ENCODE data around the gene FKBP2. TPM values are rescaled to one million over a fixed set of nuclear protein-coding genes. Genes with fewer than 3 reads are reported as not detected.

FKBP2 gene
- total and polyA plus RNA-seq, 2 of the 13 experiments (the other 11 are each of a cell fraction or from before 2014, with no cell fraction given), result 30.1 to 53.3 TPM

DNA sequence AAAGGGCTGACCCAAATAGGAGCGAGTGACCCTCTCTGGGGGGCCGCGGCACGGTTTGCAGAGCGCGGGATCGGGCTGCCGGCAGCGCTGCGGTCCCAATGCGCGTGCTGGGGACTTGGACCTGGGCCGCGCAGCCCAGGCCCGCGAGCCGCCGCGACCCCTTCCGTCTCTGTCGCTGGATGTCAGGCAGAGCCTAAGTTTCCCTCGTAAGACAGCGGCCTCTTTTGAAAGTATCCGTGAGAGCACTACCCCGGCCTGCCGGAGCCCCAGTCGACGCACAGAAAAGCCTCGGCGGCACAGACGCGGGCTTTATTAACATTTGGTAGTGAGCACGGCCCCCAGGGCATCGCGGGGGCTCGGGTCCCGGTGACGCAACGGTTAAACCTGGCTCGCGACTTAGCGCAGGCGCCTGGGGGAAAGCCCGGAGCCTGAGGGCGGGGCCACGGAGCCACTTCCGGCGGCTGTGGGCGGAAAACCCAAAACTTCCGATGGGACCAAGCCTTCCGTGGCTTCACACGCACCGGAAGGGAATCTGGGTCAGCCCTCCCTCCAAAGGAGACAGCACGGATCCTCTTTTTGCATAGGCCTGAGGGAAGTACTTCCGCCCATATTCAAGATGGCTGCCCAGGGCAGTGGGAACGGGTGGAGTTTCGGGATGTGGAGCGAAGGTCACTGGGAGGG, 28.8 kb downstream of the FKBP2 start (continued):
- TF ChIP-seq PPARG (CRISPR knock-in tag; conservative IDR thresholded peaks at IDR 0.05), result peak; percentile 99
- TF ChIP-seq MED1 (CRISPR knock-in tag; IDR thresholded peaks at IDR 0.05), result peak; percentile 78
- TF ChIP-seq YEATS2 (CRISPR knock-in tag; IDR thresholded peaks at IDR 0.05; ENCODE audit: borderline replicate concordance), result peak; percentile 92; the same call in 1 of the 2 replicates
- TF ChIP-seq ZNF703 (CRISPR knock-in tag; IDR thresholded peaks at IDR 0.05; ENCODE audit: borderline replicate concordance), result peak; percentile 17; the same call in 1 of the 2 replicates
- no peak for TF ChIP-seq ZNF180 (CRISPR knock-in tag; IDR thresholded peaks at IDR 0.05; ENCODE audit: borderline replicate concordance, low read depth)
- TF ChIP-seq, protein P1, sequence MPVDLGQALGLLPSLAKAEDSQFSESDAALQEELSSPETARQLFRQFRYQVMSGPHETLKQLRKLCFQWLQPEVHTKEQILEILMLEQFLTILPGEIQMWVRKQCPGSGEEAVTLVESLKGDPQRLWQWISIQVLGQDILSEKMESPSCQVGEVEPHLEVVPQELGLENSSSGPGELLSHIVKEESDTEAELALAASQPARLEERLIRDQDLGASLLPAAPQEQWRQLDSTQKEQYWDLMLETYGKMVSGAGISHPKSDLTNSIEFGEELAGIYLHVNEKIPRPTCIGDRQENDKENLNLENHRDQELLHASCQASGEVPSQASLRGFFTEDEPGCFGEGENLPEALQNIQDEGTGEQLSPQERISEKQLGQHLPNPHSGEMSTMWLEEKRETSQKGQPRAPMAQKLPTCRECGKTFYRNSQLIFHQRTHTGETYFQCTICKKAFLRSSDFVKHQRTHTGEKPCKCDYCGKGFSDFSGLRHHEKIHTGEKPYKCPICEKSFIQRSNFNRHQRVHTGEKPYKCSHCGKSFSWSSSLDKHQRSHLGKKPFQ (CRISPR knock-in tag; IDR thresholded peaks at IDR 0.05; ENCODE audit: insufficient replicate concordance), result peak; percentile 10
- TF ChIP-seq, protein P2, sequence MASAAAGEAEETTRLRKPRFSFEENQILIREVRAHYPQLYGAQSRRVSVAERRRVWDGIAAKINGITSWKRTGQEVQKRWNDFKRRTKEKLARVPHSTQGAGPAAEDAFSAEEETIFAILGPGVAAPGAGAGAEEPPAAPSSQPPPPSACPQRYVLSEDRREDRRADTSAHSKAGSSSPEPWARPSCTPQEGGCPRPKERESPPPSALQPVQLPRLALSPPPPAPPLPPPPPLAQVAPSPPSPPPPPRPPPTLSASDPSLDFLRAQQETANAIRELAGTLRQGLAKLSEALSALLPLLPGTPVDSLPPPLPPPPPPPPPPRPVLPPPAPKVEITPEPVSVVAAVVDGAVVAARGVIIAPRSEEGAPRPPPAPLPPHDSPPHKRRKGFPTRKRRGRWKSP (CRISPR knock-in tag; IDR thresholded peaks at IDR 0.05), result peak; percentile 19; the same call in 1 of the 2 replicates
- TF ChIP-seq RXRA (CRISPR knock-in tag; IDR thresholded peaks at IDR 0.05), result peak; percentile 96
- no peak for TF ChIP-seq XBP1 (CRISPR knock-in tag; IDR thresholded peaks at IDR 0.05)
- TF ChIP-seq, protein P3, sequence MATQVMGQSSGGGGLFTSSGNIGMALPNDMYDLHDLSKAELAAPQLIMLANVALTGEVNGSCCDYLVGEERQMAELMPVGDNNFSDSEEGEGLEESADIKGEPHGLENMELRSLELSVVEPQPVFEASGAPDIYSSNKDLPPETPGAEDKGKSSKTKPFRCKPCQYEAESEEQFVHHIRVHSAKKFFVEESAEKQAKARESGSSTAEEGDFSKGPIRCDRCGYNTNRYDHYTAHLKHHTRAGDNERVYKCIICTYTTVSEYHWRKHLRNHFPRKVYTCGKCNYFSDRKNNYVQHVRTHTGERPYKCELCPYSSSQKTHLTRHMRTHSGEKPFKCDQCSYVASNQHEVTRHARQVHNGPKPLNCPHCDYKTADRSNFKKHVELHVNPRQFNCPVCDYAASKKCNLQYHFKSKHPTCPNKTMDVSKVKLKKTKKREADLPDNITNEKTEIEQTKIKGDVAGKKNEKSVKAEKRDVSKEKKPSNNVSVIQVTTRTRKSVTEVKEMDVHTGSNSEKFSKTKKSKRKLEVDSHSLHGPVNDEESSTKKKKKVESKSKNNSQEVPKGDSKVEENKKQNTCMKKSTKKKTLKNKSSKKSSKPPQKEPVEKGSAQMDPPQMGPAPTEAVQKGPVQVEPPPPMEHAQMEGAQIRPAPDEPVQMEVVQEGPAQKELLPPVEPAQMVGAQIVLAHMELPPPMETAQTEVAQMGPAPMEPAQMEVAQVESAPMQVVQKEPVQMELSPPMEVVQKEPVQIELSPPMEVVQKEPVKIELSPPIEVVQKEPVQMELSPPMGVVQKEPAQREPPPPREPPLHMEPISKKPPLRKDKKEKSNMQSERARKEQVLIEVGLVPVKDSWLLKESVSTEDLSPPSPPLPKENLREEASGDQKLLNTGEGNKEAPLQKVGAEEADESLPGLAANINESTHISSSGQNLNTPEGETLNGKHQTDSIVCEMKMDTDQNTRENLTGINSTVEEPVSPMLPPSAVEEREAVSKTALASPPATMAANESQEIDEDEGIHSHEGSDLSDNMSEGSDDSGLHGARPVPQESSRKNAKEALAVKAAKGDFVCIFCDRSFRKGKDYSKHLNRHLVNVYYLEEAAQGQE (IDR thresholded peaks at IDR 0.05; ENCODE audit: borderline replicate concordance in 1 of 2, low read depth in 1 of 2, low read length in 2 of 2), result no peak
- TF ChIP-seq ZEB1 (IDR thresholded peaks at IDR 0.05; ENCODE audit: insufficient replicate concordance, low read depth), result no peak
- peak; percentile 93 for TF ChIP-seq RXRB (CRISPR knock-in tag; IDR thresholded peaks at IDR 0.05; ENCODE audit: borderline replicate concordance)
- TF ChIP-seq DMAP1 (CRISPR knock-in tag; IDR thresholded peaks at IDR 0.05), result peak; percentile 75
- TF ChIP-seq CHD2 (IDR thresholded peaks at IDR 0.05; ENCODE audit: low read depth, low read length), result no peak
- no peak for TF ChIP-seq SNRNP70 (IDR thresholded peaks at IDR 0.05; ENCODE audit: low read depth, low read length)
- TF ChIP-seq MEF2D (CRISPR knock-in tag; IDR thresholded peaks at IDR 0.05), result peak; percentile 79
- TF ChIP-seq HOXA3 (CRISPR knock-in tag; IDR thresholded peaks at IDR 0.05), result peak; percentile 99
- TF ChIP-seq RFX5 (IDR thresholded peaks at IDR 0.05; ENCODE audit: low read depth, low read length), result no peak
- peak; percentile 86 for TF ChIP-seq HNRNPLL (IDR thresholded peaks at IDR 0.05; ENCODE audit: low read depth, low read length, poor library complexity, severe bottlenecking)
- TF ChIP-seq ZNF326 (CRISPR knock-in tag; IDR thresholded peaks at IDR 0.05; ENCODE audit: borderline replicate concordance), result 0 out of 2 replicates have a peak, but pooled peaks have one; percentile 23
- peak; percentile 39; the same call in 1 of the 3 replicates for TF ChIP-seq MXI1 (IDR thresholded peaks at IDR 0.05; ENCODE audit: borderline replicate concordance, low read depth, low read length)
- no peak for TF ChIP-seq ZNF577 (CRISPR knock-in tag; IDR thresholded peaks at IDR 0.05; ENCODE audit: borderline replicate concordance, low read depth)
- TF ChIP-seq TEAD2 (CRISPR knock-in tag; IDR thresholded peaks at IDR 0.05), result no peak
- no peak for TF ChIP-seq SMAD3 (CRISPR knock-in tag; IDR thresholded peaks at IDR 0.05)
- 0 out of 2 replicates have a peak, but pooled peaks have one; percentile 5 for TF ChIP-seq ZNF749 (CRISPR knock-in tag; IDR thresholded peaks at IDR 0.05; ENCODE audit: borderline replicate concordance)

All from HepG2 (cell line).